NCI-H1436 treated with DMSO at 0.1 percent for 48 hours (cell line): Measurements from ENCODE around the gene LONRF2.
"Not testable (repeated sequence)": the region's sequence is repeated elsewhere in the genome, so short reads cannot be mapped to it uniquely, and the experiment has no call there.

Experiments used
- DNase-seq: peaks from one replicate; lab custom pipeline; 2025; lab: John Stamatoyannopoulos, UW

LONRF2 gene

DNA sequence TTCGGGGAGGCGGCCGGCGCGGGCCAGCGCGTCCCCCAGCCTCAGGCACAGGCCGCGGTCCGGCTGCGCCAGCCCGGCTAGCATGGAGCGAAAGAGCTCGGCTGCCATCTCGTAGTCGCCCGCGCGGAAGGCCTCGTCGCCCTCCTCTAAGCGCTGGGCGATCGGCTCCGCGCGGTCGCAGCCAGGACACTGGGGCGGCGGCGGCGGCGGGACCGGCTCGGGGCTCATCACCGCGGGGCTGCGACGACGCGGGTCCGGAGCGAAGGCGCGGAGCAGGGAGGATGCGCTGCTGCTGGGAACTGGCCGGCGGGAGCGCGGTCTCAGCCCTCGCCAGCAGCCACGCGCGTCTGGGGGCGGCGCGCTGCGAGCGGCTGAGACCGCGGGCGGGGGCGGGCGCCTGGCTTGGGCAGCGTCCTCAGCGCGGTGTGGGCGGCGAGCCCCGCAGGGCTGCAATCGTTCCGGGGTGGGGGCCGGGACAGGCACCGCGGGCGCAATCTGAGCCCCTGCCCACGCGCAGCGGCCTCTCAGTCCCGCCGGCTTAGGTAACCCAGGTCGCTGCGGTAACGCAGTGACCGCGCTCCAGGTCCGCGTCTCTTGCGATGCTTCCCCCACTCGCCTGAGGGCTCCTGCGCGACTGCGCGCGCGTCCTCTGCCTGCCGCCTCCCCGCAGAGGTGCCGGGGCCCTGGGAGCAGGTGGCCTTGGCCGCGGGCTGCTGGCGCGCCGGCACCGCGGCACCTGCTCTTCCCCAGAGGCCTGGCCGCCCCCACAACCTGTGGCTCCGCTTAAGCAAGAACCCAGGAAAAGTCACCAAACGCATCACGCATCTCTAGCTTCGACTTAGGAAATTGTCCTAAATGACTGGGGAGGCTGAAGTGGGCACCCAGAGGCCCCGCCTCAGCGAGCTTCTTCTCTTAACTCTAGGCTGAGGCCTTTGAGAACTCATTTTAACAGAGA is at the start of gene LONRF2:
TSS of gene LONRF2 (minus strand) at position 636 of the 955 bp plus-strand sequence. CDS start at position 228, 408 bp downstream.
- DNase-seq, result no peak

DNA sequence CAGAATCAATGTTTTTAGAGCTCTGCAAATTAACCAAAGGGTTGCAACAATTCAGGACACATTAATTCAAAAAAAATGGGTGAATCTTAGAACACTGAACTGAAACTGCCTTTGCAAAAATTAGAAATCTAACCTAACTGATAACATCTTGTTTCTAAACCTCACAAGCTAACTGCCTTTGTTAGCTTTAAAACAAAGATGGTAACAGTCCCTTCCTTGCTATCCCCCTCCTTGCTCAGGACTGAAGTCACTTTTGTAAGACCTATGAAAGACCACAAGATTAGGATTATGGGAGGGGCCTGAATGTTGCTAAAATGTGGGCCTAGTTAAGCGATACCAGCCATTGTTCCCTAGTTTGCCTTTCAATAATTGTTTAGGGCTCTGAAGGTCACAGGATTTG is 44.9 kb upstream of the LONRF2 start:
- DNase-seq, result no peak

DNA sequence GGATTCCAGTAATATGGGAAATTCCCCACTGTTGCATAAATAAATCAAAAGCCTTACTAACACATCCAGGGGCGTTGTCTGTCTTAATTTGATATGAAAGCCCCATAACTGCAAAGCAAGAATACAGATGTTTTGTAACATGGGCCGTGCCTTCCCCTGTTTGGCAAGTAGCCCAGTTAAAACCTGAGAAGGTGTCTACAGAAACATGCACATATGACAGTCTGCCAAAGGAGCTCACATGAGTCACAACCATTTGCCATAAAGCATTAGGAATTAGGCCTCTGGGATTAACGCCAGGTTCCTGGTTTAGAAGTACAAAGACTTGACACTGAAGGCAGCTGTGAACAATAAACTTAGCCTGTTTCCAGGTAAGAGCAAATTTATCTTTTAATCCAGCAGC is 43.1 kb upstream of the LONRF2 start:
- DNase-seq, result no peak

DNA sequence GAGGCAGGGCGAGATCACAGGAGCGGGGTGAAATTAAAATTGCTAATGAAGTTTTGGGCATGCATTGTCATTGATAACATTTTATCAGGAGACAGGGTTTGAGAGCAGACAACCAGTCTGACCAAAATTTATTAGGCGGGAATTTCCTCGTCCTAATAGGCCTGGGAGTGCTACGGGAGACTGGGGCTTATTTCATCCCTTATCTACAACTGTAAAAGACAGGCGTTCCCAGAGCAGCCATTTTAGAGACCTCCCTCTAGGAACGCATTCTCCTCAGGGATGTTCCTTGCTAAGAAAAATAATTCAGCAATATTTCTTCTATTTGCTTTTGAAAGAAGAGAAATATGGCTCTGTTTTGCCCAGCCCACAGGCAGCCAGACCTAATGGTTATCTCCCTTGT is 40.0 kb upstream of the LONRF2 start:
- DNase-seq, result not testable (repeated sequence)

DNA sequence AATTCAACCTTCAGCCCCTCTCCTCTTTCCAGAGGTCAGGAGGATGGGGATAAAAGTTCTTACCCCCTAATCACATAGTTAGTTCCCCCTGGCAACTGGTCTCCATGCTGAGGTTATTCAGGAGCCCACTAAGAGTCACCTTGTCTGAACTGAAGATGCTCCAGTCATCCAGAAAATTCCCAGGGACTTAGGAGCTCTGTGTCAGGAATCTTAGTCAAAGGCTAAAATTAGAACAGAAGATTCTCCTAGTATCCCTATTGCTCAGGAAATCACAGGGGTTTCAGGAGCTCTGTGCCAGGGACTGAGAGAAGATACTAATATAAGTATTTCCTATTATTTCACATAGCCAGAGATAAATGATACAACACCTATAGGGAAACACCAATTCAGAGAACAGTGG is 37.3 kb upstream of the LONRF2 start:
- no peak for DNase-seq

DNA sequence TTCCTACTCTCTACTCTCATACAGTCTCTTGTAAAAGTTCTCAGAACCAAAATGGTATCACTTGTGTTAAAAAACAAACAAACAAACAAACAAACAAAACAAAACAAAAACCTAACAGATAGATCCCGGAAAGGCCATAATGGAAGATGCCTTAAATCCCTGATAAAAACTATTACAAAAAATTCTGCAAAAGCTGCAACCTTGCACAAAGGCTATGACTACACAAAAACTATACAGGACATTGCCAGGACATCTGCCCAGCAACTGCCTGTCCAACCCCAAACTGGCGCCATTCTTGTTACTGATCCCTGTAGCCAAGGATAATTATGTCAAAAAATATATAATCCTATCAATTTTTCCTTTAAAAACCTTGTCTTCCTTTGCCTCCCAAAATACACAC is 36.3 kb upstream of the LONRF2 start:
- no peak for DNase-seq

DNA sequence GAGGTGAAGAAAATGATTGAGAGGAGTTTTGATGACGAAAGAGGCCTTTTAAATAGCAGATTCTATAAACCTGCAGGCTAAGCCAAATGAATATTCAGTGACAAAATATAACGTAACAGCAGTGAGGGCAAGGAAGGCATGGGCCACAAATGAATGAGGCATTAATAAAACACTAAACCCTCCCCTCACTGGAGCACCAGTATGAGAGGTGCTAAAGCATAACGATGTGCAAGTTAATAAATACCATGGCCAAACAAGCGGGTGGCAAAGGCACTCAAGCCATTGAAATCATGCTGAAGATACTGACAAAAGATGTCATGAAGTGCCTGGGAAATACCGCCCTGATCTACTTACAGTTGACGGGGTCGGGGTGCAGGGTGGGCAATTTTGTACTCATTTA is 30.2 kb upstream of the LONRF2 start:
- DNase-seq, result no peak

DNA sequence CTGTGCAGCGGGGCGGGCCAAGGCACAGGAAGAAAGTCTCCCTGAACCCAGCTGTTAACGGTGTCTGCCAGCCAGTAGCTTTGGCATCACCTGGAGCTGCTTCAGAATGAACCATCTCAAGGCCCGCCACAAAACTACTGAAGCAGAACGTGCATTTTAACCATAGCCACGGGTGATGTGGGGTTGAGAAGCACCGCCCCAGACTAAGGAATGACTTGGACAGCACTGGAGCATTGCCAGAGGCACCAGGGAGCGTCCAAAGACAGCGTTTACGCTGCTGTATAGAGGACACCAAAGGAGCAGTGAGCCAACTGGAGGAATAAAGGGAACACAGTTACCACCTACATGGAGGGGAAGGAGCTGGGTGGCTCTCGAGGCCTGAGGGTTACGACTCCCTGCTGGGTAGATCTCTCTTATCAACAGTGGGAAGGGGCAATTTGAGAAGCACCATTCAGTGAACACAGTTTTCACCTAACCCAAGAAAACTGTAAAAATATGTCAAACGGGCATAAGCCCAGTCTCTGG is 28.4 kb upstream of the LONRF2 start:
- DNase-seq, result no peak

DNA sequence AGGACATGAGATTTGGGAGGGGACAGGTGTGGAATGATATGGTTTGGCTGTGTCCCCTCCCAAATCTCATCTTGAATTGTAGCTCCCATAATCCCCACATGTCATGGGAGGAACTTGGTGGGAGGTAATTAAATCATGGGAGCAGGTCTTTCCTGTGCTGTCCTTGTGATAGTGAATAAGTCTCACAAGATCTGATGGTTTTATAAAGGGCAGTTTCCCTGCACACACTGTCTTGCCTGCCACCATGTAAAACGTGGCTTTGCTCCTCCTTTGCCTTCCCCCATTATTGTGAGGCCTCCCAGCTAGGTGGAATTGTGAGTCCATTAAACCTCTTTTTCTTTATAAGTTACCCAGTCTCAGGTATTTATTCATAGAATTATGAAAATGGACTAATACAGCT is 22.8 kb upstream of the LONRF2 start:
- not testable (repeated sequence) for DNase-seq

DNA sequence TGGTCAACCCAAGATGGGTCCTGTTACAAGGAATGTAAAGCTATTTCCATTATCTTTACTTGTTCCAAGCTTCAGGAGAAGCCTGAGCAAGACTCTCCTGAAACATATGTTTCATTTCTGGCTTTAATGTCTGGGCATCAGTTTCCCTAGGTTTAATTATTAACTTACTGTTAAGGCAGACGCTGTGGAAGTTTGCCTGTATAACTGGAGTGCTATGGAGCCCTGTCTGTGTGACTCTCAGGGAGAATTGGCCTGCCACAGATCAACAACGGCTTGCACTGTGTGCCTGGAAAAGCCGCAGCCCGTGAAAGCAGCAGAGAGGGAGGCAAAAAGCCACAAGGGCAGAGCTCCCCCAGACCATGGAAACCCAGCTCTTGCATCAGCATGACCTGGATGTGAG is 22.1 kb upstream of the LONRF2 start:
- no peak for DNase-seq

DNA sequence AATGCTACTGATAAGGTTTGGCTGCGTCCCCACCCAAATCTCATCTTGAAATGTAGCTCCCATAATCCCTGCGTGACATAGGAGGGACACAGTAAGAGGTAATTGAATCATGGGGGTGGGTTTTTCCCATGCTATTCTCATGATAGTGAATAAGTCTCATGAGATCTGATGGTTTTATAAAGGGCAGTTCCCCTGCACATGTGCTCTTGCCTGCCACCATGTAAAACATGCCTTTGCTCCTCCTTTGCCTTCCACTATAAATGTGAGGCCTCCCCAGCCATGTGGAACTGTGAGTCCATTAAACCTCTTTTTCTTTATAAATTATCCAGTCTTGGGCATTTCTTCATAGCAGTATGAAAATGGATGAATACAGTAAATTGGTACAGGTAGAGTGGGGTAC is 20.2 kb upstream of the LONRF2 start:
- not testable (repeated sequence) for DNase-seq

DNA sequence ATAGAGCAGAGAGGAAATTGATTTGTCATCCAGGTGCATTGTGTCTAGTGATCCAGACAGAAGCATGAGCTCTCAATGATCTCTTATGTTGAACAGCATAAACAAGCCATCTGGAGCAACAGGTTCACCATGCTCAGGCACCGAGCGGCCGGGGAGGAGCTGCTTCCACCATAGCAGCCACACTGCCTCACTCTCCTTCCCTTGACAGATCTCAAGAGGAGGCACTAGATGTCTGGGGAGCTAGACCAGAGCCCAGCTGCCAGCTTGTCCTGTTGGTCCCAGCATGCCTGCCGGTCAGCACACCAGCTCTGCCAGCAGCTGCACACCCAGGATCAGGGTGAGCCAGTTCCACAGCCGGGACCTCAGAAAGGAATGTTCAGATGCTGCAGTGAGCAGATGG is 17.5 kb upstream of the LONRF2 start:
- DNase-seq, result no peak

DNA sequence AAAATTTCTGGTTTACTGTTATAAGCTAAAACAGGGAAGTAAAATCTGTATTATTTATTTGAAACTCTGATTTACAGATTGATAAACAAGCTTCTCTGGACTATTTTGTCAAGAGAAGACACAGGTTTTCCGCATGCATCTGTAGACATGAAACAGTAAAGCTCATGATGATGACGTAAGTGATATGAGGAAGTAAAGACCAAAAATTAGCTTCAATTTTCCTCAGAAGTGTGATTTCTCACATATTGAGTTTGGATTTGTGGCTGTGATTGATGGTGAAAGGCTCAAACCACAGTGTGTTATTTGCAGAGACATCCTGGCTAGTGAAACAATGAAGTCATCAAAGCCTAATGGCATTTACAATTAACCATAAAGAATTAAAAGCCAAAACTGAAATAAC is 12.6 kb upstream of the LONRF2 start:
- no peak for DNase-seq

DNA sequence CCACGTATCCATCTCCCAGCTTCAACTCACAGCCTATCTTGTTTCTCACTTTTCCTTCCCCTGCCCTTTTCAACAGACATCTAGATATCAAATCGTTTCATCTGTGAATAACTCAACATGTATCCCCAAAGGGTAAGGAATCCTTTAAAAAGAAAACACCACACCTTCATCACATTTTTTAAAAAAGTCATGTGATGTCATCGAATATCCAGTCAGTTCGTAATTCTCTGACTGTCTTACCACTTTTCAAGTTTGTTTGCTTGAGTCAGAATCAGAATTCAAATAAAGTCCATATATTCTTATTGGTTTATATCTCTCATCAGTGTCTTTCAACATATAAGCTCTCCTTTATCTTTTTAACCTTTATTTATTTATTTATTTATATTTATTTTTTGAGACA is 5.4 kb upstream of the LONRF2 start:
- no peak for DNase-seq

DNA sequence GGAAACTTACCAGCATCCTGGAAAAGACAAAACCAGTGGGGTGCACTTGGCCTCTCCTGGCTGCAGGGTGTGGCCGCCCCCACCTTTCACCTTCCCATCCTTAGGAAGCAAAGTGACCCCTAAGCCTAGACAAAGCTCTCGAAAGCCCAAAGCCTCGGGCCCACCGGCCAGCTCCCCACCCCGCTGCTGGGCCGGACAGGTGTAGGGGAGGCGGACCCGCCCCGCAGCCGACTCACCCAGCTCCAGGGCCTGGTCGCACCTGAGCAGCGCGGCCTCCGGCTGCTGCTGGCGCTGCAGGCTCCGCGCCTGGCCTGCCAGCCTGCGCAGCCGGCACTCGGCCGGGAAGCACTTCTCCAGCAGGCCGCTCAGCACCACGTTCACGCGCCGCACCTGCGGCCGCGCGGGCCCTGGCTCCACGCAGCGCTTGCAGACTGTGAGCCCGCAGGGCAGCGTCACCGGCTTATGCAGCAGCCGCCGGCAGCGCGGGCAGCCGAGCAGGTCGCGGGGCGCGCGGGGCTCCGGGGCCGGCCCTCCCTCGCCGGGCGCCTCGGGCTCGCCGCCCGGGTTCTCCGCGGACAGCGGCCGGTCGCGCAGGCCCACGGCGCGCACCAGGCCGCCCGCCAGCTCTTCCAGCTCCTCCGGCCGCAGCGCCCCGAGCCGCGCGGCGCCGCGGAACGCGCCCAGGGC is 979 bp downstream of the LONRF2 start:
- no peak for DNase-seq

DNA sequence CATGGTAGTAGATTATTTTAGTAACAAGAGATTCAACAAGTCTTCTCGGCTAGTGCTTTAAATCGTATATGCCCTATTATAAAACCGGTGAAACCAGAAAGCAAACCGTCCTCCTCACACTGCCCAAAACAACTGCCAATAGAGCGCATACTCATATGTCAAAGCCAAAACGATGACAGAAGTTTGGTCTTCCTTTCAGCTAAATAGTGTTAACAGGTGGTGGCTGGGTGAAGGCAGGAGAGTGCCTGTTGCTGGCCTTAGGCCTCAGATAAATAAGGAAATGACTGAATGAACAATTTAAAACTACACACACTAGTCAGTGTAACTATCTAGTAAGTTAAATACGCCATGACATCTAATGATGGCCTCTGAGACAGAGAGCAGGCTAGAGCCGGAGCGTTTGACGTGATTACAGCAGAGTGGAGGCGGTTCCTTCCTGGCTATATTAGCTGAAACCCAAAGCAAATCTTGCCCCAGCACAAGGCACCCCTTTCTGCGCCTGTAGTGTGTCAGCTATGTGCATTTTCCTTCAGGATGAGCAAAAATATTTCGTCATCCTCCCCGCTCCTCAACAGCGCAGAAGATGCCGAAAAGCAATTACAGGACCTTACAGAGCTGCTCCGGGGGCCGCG is 1.6 kb downstream of the LONRF2 start:
- no peak for DNase-seq

DNA sequence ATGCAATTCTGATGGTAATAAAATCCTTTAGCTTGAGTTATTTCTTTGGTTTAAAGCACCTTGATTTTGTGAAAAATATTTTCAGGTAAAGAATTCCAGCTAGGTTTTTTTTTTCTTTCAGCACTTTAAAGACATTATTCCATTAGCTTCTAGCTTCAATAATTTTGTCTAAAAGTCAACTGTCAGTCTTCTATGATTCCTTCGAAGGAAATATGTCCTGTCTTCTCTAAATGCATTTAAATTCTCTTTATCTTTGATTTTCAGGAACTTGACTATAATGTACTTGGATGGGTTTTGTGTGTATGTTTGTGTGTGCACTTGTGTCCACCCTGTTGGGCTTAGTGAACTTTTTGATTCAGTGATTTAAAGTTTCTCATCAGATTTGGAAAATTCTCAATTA is 4.7 kb downstream of the LONRF2 start:
- DNase-seq, result no peak

DNA sequence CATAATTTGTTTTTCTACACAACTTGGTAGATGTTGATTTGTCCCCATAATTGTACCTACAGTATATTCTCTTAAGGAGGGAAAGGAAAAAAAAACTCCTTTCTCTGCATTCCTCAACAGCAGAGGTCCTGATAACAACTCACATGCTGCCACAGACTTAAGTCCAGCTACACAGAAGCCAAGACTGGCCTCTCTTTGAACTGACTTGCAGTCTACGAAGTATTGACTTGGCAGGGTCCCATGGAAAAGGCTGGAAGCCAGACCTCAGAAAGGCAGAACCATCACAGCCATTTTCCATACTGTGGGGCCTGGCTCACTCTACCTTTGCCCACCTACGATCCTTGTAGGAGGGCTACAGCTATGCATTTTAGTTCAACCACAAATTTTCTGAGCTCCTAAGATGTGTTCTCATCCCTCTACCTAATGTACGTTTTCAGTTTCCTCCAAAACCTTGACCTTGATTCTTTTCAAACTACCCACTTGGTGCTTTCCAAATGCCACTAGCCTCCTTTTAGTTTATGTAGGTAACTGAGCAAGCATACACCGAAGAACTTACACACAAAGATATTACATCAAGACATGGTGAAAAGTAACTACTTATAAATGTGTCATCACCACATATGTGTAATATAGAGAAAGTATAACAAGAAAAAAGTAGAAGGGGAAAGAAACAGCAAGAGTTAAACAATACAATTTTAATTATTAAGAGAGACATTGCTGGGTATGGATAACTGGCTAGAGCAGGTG is 12.2 kb downstream of the LONRF2 start:
- DNase-seq, result no peak

DNA sequence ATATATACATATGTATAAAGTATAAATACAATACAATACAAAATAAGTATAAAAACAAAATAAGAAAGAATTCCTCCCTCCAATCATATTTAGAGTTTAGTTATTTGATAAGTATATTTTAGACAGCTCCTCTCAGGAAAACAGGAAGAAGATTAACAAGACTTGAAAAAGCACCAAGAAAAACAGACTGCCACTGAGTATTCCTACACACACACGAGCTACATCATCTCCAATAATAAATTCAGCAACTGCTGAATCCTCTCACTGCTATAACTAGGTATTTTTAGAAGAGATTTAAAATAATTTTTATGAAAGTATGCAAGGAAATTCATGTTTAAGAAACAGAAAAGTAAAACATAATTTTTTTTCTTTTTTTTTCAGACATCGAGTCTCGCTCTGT is 13.0 kb downstream of the LONRF2 start:
- no peak for DNase-seq

DNA sequence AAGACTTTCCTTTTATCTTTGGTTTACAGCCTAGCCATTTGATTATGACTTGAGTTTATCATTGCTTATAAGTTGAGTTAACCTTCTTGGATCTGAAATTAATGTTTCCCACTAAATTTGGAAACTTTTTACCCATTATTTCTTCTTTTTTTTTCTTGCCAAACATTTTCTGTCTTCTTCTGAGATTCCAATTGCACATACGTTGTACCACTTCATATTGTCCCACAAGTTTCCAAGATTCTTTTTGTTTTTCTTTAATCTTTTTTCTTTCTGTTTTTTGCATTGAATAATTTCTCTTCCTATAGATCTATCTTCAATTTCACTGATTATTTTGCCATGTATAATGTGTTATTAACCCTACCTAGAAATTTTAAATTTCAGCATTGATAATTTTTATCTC is 18.6 kb downstream of the LONRF2 start:
- DNase-seq, result no peak

DNA sequence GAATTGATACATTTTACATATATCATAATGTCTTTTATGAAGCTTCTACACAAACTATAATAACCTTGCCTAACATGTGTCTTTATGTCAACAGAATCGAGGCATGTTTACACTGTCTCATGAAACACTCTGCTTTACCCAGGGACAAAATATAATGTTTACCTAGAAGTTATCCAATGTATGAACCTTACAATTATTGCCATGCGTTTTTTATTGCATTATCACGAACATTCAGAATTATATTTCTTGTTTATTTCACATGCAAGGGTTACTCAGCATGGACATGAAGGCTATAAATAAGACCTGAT is 19.8 kb downstream of the LONRF2 start:
- no peak for DNase-seq
